ENCODE measurements around the gene MBOAT1.

DNA sequence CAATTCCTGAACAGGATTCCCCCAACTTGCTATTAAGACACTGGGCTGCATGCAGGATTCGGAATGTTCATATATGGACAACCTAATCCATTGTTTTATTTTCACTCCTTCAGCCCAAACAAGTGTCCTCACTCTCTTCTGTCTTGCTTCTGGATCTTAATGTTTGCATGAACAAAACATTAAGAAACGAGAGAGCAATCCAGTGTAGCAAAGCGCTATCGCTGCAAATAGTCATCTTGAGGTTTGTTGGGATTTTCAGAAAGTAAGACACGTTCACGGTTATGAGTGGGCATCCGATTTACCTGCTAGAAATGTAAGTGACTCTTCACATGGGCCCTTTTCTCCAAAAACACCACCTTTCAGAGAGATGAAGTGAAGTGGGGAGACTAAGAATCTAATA lies 156.4 kb downstream of the MBOAT1 start:
- TF ChIP-seq, protein P1, sequence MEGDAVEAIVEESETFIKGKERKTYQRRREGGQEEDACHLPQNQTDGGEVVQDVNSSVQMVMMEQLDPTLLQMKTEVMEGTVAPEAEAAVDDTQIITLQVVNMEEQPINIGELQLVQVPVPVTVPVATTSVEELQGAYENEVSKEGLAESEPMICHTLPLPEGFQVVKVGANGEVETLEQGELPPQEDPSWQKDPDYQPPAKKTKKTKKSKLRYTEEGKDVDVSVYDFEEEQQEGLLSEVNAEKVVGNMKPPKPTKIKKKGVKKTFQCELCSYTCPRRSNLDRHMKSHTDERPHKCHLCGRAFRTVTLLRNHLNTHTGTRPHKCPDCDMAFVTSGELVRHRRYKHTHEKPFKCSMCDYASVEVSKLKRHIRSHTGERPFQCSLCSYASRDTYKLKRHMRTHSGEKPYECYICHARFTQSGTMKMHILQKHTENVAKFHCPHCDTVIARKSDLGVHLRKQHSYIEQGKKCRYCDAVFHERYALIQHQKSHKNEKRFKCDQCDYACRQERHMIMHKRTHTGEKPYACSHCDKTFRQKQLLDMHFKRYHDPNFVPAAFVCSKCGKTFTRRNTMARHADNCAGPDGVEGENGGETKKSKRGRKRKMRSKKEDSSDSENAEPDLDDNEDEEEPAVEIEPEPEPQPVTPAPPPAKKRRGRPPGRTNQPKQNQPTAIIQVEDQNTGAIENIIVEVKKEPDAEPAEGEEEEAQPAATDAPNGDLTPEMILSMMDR (IDR thresholded peaks at IDR 0.05; ENCODE audit: insufficient read depth, low read depth, low read length) = no peak
- TF ChIP-seq EZH2 (IDR thresholded peaks at IDR 0.05; ENCODE audit: insufficient read depth, low read length) = no peak

All from astrocyte (in vitro differentiated cells and primary cell).